Esophagus muscularis mucosa (tissue), 4 donors: ENCODE data around the gene TRAPPC3. TPM values are rescaled to one million over a fixed set of nuclear protein-coding genes. Genes with fewer than 3 reads are reported as not detected.

Experiments used
- DNase-seq: peaks from one replicate; pipeline ENCODE4 v3.0.0-alpha.2; 2017; ENCODE audit errors: extremely low spot score
- H3K27ac ChIP-seq, 4 donors: fragments of 200-600 bp; sonication (generic); replicated peaks in 1 of 4; 1 replicate in 3 of 4; 2 replicates in 1 of 4; pipeline ENCODE4 v1.5.1; 2016 to 2019; ENCODE audit warnings: mild to moderate bottlenecking in 1 of 4
- H3K27me3 ChIP-seq, 4 donors: fragments of 200-600 bp; sonication (generic); one replicate each; pipeline versions ENCODE4 v1.5.1 to v1.6.0; 2016 to 2019
- H3K36me3 ChIP-seq, 4 donors: fragments of 200-600 bp; sonication (generic); one replicate each; pipeline ENCODE4 v1.5.1; 2016 to 2019
- H3K4me1 ChIP-seq, 4 donors: fragments of 200-600 bp; sonication (generic); one replicate each; pipeline ENCODE4 v1.5.1; 2016 to 2019
- H3K4me3 ChIP-seq, 4 donors: fragments of 200-600 bp; sonication (generic); 1 replicate in 2 of 4; 2 replicates in 2 of 4; pipeline ENCODE4 v1.5.1; 2016 to 2019; ENCODE audit warnings: mild to moderate bottlenecking in 4 of 4, moderate library complexity in 1 of 4
- H3K9me3 ChIP-seq, 4 donors: fragments of 200-600 bp; sonication (generic); 1 replicate in 3 of 4; 2 replicates in 1 of 4; pipeline ENCODE4 v1.5.1; 2016 to 2019
- CTCF ChIP-seq, 3 experiments: fragments of 200-600 bp in 2 of 3; fragments of 450-650 bp in 1 of 3; sonication (generic) in 2 of 3; IDR thresholded peaks; one replicate each; pipeline ENCODE4 v1.5.1; 2017 to 2019; ENCODE audit warnings: antibody characterized with exemption in 3 of 3, mild to moderate bottlenecking in 2 of 3, moderate library complexity in 1 of 3
- EP300 ChIP-seq: sonication (generic); formaldehyde crosslinking; IDR thresholded peaks from one replicate; pipeline ENCODE4 v1.6.1; 2017; ENCODE audit warnings: antibody characterized with exemption
- POLR2A ChIP-seq: fragments of 450-650 bp; IDR thresholded peaks from one replicate; pipeline ENCODE4 v1.6.1; 2017; ENCODE audit warnings: antibody characterized with exemption, moderate library complexity, mild to moderate bottlenecking, low read depth
- POLR2AphosphoS5 ChIP-seq, 2 donors: sonication (generic); formaldehyde crosslinking; IDR thresholded peaks; one replicate each; pipeline ENCODE4 v1.6.1; 2017; ENCODE audit warnings: antibody characterized with exemption in 2 of 2
- WGBS: methylation state at CpG from one replicate; pipeline ENCODE4 v1.1.5; 2018; 5-methylcytosine and 5-hydroxymethylcytosine counted together
- intact Hi-C: fragments of 100-400 bp; cut with DNase I; formaldehyde crosslinking; loops from one replicate; pipeline ENCODE4 v1.15.1; 2023
- total RNA-seq, 4 donors: library from RNA; depleted of rRNA; stranded (reverse); fragments of >200 nt; gene quantifications; one replicate each; pipeline versions ENCODE4 v1.1.0 to v1.2.1, GENCODE V29; 2016

Gene TRAPPC3
- total RNA-seq, 4 donors from 2014 or later, result 97.9 to 164 (median 122) TPM

- intact Hi-C loops, result loop anchor here (10.0 kb wide), 1 partner anchor 230 kb away; the partner anchor contains the start of gene STK40
- H3K4me1 ChIP-seq, result peaks cover 62 to 85% (median 70%) of the 10 kb centered on the region in 4 donors
Observed at GRCh38 chr1:36154765-36155407, 5.6 kb upstream of the TRAPPC3 start.

GRCh38 chr1:36154335-36154734, 5.0 kb upstream of the TRAPPC3 start:
- no peak for DNase-seq
- WGBS, result 93% methylated on average over 6 of the region's 6 CpGs

More at GRCh38 chr1:36154765-36155407, 5.6 kb upstream of the TRAPPC3 start:
- 63% methylated on average over 4 of the region's 6 CpGs for WGBS
- DNase-seq, result no peak
- H3K27me3 ChIP-seq, result no peaks in the 10 kb centered on the region
- TF ChIP-seq POLR2AphosphoS5 (IDR thresholded peaks at IDR 0.05) (no peak), EP300 (no peak), CTCF (IDR thresholded peaks at IDR 0.05) (no peak), POLR2A (no peak)
- H3K27ac ChIP-seq, result peak overlapping the region; percentile 97 to 99 (median 98)
- H3K4me3 ChIP-seq, result peak overlapping the region; percentile 70 to 99 (median 98)
- peaks cover 0 to 17% (median 0%) of the 10 kb centered on the region in 4 donors for H3K36me3 ChIP-seq
- H3K9me3 ChIP-seq, result no peaks in the 10 kb centered on the region

GRCh38 chr1:36153476-36153875, 4.2 kb upstream of the TRAPPC3 start:
- Histone ChIP-seq H3K27me3 (no peaks in the 10 kb centered on the region), H3K9me3 (no peaks in the 10 kb centered on the region), H3K27ac (peak overlapping the region in 3 of 4 donors; percentile 98 to 99 (median 99)), H3K4me1 (peaks cover 51 to 78% (median 63%) of the 10 kb centered on the region in 4 donors), H3K4me3 (no peak overlapping the region), H3K36me3 (peaks cover 0 to 5% (median 0%) of the 10 kb centered on the region in 4 donors)
- intact Hi-C loops, result loop anchor here (10.0 kb wide), 1 partner anchor 231 kb away; the partner anchor contains the start of gene STK40
- WGBS, result 93% methylated on average over 6 of the region's 6 CpGs
- no peak for DNase-seq
- TF ChIP-seq POLR2A (no peak), EP300 (no peak), CTCF (IDR thresholded peaks at IDR 0.05) (no peak), POLR2AphosphoS5 (IDR thresholded peaks at IDR 0.05) (no peak)

More at GRCh38 chr1:36154335-36154734, 5.0 kb upstream of the TRAPPC3 start:
- Histone ChIP-seq H3K9me3 (no peaks in the 10 kb centered on the region), H3K27me3 (no peaks in the 10 kb centered on the region), H3K4me3 (no peak overlapping the region), H3K27ac (peak overlapping the region; percentile 97 to 99 (median 98)), H3K4me1 (peaks cover 59 to 83% (median 68%) of the 10 kb centered on the region in 4 donors), H3K36me3 (peaks cover 0 to 12% (median 0%) of the 10 kb centered on the region in 4 donors)
- TF ChIP-seq EP300, result no peak
- TF ChIP-seq CTCF (IDR thresholded peaks at IDR 0.05), result no peak
- TF ChIP-seq POLR2A, result no peak
- no peak for TF ChIP-seq POLR2AphosphoS5 (IDR thresholded peaks at IDR 0.05)
- intact Hi-C loops, result loop anchor here (10.0 kb wide), 1 partner anchor 230 kb away; the partner anchor contains the start of gene STK40

GRCh38 chr1:36151845-36152203, 2.5 kb upstream of the TRAPPC3 start:
- no peaks in the 10 kb centered on the region for H3K9me3 ChIP-seq

More at GRCh38 chr1:36151845-36152203, 2.5 kb upstream of the TRAPPC3 start:
- peak overlapping the region; percentile 93 to 98 (median 96) for H3K27ac ChIP-seq
- peaks cover 51 to 79% (median 66%) of the 10 kb centered on the region in 4 donors for H3K4me1 ChIP-seq
- 50% methylated on average over 1 of the region's 3 CpGs for WGBS
- H3K27me3 ChIP-seq, result no peaks in the 10 kb centered on the region
- peaks cover 0 to 7% (median 0%) of the 10 kb centered on the region in 4 donors for H3K36me3 ChIP-seq
- DNase-seq, result no peak
- intact Hi-C loops, result loop anchor here (10.0 kb wide), 1 partner anchor 233 kb away; the partner anchor contains the start of gene STK40
- no peak overlapping the region for H3K4me3 ChIP-seq
- no peak for TF ChIP-seq CTCF (IDR thresholded peaks at IDR 0.05)
